NCI-H128 (cell line): ENCODE measurements around the gene SPINK8.
"Not testable (repeated sequence)": the region's sequence is repeated elsewhere in the genome, so short reads cannot be mapped to it uniquely, and the experiment has no call there.

ENCODE experiments used
- DNase-seq: peaks from one replicate; lab custom pipeline; 2025; ENCODE audit not compliant: unreplicated experiment; lab: John Stamatoyannopoulos, UW

SPINK8 gene

GRCh38 chr3:48331706-48332435 is 1.6 kb downstream of the SPINK8 start:
- not testable (repeated sequence) for DNase-seq

- DNase-seq: no peak
These were observed 12.5 kb downstream of the SPINK8 start for GRCh38 chr3:48320996-48321395.

GRCh38 chr3:48318713-48319468 is 14.6 kb downstream of the SPINK8 start:
- no peak for DNase-seq

GRCh38 chr3:48314542-48314941 is 18.9 kb downstream of the SPINK8 start:
- DNase-seq: no peak

GRCh38 chr3:48306860-48307530 is 26.5 kb downstream of the SPINK8 start:
- DNase-seq: no peak

GRCh38 chr3:48306290-48306689 is 27.2 kb downstream of the SPINK8 start:
- DNase-seq: no peak

- DNase-seq: no peak
These were observed 28.1 kb downstream of the SPINK8 start for GRCh38 chr3:48305396-48305795.

GRCh38 chr3:48303021-48303420 is 30.4 kb downstream of the SPINK8 start:
- DNase-seq: no peak

GRCh38 chr3:48301800-48302166 is 31.7 kb downstream of the SPINK8 start:
- DNase-seq: no peak

- DNase-seq: peak; percentile 60
These were observed 32.3 kb downstream of the SPINK8 start, which contains the start of gene NME6 for GRCh38 chr3:48301020-48301799. Gene NME6 (minus strand): TSS chr3:48301367.

GRCh38 chr3:48299746-48300712 is 33.4 kb downstream of the SPINK8 start:
- no peak for DNase-seq

- no peak for DNase-seq
These were observed 36.2 kb downstream of the SPINK8 start for GRCh38 chr3:48297111-48297810.

GRCh38 chr3:48296699-48297098 is 36.8 kb downstream of the SPINK8 start:
- no peak for DNase-seq

GRCh38 chr3:48294611-48295263 is 38.7 kb downstream of the SPINK8 start:
- no peak for DNase-seq

- no peak for DNase-seq
These were observed 43.8 kb downstream of the SPINK8 start for GRCh38 chr3:48289659-48290058.

GRCh38 chr3:48287034-48287433 is 46.4 kb downstream of the SPINK8 start:
- DNase-seq: no peak

- no peak for DNase-seq
These were observed 47.2 kb downstream of the SPINK8 start for GRCh38 chr3:48286308-48286707.

GRCh38 chr3:48285675-48286074 is 47.8 kb downstream of the SPINK8 start:
- no peak for DNase-seq

GRCh38 chr3:48285132-48285531 is 48.3 kb downstream of the SPINK8 start:
- DNase-seq: no peak
